T-helper 17 cell (primary cell): ENCODE measurements around the gene NOSIP. TPM values are rescaled to one million over a fixed set of nuclear protein-coding genes. Genes with fewer than 3 reads are reported as not detected.
A peak's percentile ranks its signal among the peaks of the same experiment; 100 is the strongest.

Experiments used
- ATAC-seq: fragments of 150-1000 bp; cut with Tn5 transposase; 2 replicates; pipeline ENCODE4 v1.10.0; 2021; ENCODE audit warnings: mild to moderate bottlenecking, moderate library complexity
- DNase-seq, 3 donors: peaks; one replicate each; pipeline versions ENCODE4 v3.0.0 to v3.0.0-alpha.2; 2020 to 2021
- H3K9me3 ChIP-seq: one replicate; pipeline ENCODE4 v1.7.0; 2013; ENCODE audit warnings: low read length, mild to moderate bottlenecking; ENCODE audit not compliant: control insufficient read depth, poor library complexity, severe bottlenecking
- H3K27ac Mint-ChIP-seq: one replicate; pipeline ENCODE4 v1.8.0; 2022; ENCODE audit warnings: mild to moderate bottlenecking, moderate library complexity, mixed read lengths
- H3K27me3 Mint-ChIP-seq: one replicate; pipeline ENCODE4 v1.8.0; 2022; ENCODE audit warnings: mixed read lengths
- H3K36me3 Mint-ChIP-seq: one replicate; pipeline ENCODE4 v1.8.0; 2022; ENCODE audit warnings: low read depth, mixed read lengths
- H3K4me1 Mint-ChIP-seq: one replicate; pipeline ENCODE4 v1.8.0; 2022; ENCODE audit warnings: mild to moderate bottlenecking, mixed read lengths
- H3K4me3 Mint-ChIP-seq: one replicate; pipeline ENCODE4 v1.8.0; 2022; ENCODE audit warnings: mild to moderate bottlenecking, moderate library complexity, mixed read lengths
- total RNA-seq, 4 donors: library from RNA in 2 of 4; stranded (reverse) in 2 of 4; gene quantifications; one replicate each; pipeline ENCODE4 v1.2.3 and lab custom pipeline; 2022 to 2026

Gene NOSIP
- total RNA-seq, 2 donors from 2014 or later: 161 to 195 TPM

DNA sequence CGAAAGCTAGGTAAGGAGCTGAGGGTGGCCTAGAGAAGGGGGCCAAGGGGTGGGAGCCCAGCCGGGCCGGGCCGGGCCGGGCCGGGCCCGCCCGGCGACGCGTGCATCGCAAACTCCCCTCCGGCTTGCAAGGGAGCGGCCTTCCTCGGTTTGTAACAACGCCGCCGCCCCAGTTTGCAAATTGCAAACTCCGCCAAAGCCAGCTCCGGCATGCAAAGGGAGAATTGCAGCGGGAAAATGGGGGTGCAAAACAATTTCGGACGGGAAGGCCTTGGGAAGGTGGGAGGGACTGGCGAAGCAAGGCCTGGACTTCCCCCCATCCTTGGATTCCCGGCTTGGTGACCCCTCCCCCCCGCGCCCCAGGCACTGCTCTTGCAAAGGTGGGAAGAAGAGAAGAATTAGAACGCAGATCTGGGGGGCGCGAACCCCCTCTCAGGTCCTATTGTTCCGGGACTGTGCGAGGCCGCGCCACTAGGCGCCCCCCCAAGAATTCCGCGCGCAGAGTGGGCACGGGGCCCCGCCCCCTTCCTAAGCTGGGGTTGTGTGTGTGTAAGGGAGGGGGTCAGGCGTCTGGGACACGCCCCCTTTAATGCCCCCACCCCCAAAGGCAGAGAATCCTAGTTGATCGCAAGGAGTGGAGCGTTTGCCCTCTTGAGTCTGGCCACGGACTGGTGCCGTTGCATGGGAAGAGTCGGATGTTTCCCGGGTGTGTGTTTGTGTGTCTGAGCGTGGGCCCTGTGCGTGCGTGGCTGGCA is 11.6 kb upstream of the NOSIP start:
- peak overlapping the region; percentile 93 for H3K27ac Mint-ChIP-seq
- peaks cover 27% of the 10 kb centered on the region for H3K4me1 Mint-ChIP-seq
- no peak for ATAC-seq
- no peaks in the 10 kb centered on the region for H3K27me3 Mint-ChIP-seq
- peaks cover 2% of the 10 kb centered on the region for H3K36me3 Mint-ChIP-seq
- peak overlapping the region; percentile 93 for H3K4me3 Mint-ChIP-seq
- no peaks in the 10 kb centered on the region for H3K9me3 ChIP-seq
- peak in 2 of 3 donors; percentile 39 to 50 for DNase-seq

DNA sequence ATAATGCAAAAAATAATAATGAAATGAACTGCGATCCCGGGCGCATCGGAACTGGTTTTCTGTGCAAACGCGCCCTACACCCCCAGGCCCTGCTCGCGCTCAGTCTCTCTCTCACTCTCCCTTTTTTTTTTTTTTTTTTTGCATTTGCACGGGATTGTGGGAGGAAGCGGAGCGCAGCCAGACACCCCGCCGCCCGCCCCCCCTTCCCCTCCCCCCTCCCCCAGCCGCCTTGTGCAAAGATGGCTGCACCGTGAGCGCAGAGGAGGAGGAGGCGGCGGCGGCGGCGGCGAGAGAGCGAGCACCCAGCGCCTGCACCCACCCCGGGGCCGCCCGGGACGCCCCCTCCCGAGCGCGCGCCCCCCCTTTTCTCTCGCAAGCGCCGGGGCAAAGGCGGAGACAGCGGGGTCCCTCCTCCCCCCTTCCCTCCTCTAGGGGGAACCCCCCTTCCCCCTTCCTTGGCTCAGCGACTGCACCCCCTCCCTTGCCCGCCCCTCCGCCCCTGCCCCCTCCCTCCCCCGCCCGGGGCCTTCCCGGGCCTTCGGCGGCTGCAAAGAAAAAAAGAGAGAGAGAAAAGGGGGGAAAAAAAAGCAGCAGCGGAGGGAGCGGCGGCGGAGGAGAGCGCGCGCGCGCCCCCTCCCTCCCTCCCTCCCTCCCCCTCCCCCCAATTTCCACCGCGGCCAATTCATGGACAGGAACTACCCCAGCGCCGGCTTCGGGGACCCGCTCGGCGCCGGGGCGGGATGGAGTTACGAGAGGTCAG is 10.8 kb upstream of the NOSIP start, which contains the start of gene PRR12:
TSS of gene PRR12 (plus strand) at position 212 of the 760 bp plus-strand sequence. CDS start at position 685, 473 bp downstream.
- H3K27ac Mint-ChIP-seq: peak within 1 kb of the TSS; percentile 93
- peak within 1 kb of the TSS; percentile 93 for H3K4me3 Mint-ChIP-seq
- H3K36me3 Mint-ChIP-seq: peaks cover 2% of the 10 kb centered on the region
- H3K4me1 Mint-ChIP-seq: peaks cover 27% of the 10 kb centered on the region
- DNase-seq: peak; percentile 50 to 81 (median 72)
- peak; percentile 30 for ATAC-seq
- H3K9me3 ChIP-seq: no peaks in the 10 kb centered on the region
- H3K27me3 Mint-ChIP-seq: no peaks in the 10 kb centered on the region

DNA sequence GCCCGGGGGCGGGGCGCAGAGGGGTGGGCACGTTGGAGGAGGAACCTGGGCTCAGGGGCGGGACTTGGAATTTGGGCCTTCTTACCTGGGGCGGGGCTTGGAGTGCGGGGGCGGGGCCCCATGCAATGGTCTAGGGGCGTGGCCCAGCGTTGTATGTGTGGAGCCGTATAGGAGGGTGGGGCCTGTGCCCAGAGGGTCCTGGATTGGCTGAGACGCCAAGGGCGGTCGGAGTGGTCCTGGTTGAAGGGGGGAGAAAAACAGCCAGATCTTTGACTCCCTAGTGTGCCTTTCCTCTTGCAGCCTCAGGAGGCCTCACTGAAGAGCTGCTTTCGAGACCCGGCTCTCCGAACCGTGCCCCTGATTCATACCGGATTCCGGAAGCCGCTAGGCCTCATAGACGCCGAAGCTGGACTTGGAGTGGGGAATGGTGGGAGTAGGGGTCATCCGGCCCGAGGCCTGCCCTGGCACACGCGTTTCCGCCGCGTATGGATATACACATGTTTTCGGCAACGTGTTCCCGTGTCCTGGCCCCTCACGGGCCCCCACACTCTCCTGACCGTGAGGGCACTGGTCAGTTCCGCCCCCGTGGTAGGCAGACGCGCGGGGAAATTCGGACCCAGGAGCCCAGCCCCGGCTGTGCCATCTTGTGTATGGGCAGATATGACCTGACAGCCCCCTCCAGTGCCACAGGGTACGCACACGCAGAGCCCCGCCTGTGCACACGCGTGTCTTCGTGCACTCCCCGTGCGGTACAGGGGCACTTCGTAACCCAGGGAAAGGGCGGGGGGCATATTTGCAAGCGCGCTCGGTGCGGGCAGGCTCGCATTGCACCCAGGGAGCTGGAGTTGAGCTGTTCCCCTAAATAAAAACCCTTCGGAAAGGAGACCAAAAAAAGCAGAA is 10.0 kb upstream of the NOSIP start:
- DNase-seq (peak; percentile 89 to 93 (median 92)), ATAC-seq (peak; percentile 82)
- H3K4me3 Mint-ChIP-seq: peak overlapping the region; percentile 93
- H3K27ac Mint-ChIP-seq: peak overlapping the region; percentile 92
- peaks cover 2% of the 10 kb centered on the region for H3K36me3 Mint-ChIP-seq
- H3K9me3 ChIP-seq: no peaks in the 10 kb centered on the region
- no peaks in the 10 kb centered on the region for H3K27me3 Mint-ChIP-seq
- peaks cover 27% of the 10 kb centered on the region for H3K4me1 Mint-ChIP-seq

DNA sequence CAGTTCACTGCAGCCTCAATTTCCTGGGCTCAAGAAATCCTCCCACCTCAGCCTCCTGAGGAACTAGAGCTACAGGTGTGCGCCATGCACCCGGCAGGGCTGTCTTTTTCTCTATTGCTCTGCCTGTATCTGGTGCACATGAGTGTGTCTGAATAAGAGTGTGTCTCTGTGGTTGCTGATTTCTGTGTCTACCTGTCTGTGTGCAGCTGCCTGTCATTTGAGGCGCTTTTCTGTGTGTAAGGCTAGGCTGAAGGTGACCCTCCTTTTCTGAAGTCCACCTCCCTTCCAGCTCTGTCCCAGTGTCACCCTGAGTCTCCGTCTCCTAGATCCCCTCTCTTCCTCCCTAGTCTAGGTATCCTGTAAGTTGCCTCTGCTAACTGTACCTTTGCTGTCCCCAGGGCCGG is 9.1 kb upstream of the NOSIP start:
- Mint-ChIP-seq H3K27ac (peak overlapping the region; percentile 92), H3K36me3 (peaks cover 2% of the 10 kb centered on the region), H3K4me3 (peak overlapping the region; percentile 93), H3K27me3 (no peaks in the 10 kb centered on the region), H3K4me1 (peaks cover 25% of the 10 kb centered on the region)
- no peak for DNase-seq
- no peaks in the 10 kb centered on the region for H3K9me3 ChIP-seq
- no peak for ATAC-seq

DNA sequence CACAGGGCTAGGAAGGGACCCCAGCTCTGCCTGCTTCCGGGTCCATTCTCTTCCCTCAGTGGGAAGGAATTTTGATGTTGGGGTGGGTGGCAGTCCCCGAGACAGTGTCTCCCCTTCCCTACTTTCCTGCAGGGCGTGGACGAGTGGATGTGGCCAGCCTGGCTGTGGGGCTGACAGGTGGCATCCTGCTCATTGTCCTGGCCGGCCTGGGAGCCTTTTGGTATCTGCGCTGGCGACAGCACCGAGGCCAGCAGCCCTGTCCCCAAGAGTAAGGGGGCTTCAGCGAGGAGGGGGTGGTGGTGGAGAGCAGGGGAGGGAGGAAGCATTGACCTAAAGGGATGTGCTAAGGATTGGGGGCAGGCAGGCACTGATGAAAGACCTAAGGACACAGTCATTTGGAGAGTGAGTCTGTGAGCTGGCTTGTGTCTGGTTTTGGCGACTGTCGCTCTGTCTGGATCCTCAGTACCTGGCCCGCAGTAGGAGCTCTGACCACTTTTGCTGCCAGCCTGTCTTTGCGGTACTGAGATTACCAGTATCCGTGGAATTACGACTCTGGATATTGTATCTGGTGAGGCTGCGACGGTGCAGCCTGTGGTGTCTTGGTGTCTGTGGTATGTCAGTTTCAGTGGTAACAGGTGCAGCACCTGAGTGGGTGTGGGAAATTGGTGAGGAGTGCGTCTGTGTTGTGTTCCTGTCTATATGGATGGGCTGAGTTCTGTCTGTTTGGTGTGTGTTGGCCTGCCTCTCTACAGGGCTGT is 8.2 kb upstream of the NOSIP start:
- Mint-ChIP-seq H3K4me1 (peaks cover 17% of the 10 kb centered on the region), H3K36me3 (peaks cover 2% of the 10 kb centered on the region), H3K4me3 (no peak overlapping the region), H3K27me3 (no peaks in the 10 kb centered on the region), H3K27ac (peak overlapping the region; percentile 37)
- H3K9me3 ChIP-seq: no peaks in the 10 kb centered on the region
- ATAC-seq (peak; percentile 16), DNase-seq (peak in 1 of 3 donors; percentile 28)

DNA sequence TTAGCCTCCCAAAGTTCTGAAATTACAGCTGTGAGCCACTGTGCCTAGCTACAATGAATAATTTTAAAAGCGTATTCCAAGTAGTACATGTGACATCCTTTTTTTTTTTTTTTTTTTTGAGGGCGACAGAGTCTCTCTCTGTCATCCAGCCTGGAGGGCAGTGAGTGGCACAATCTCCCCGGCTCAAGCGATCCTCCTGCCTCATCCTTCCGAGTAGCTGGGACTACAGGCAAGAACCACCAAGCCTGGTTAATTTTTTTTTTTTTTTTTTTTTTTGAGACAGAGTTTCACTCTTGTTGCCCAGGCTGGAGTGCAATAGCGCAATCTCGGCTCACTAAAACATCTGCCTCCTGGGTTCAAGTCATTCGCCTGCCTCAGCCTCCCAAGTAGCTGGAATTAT is 6.9 kb upstream of the NOSIP start:
- ATAC-seq (no peak), DNase-seq (no peak)
- no peak overlapping the region for H3K4me3 Mint-ChIP-seq
- H3K9me3 ChIP-seq: no peaks in the 10 kb centered on the region
- no peak overlapping the region for H3K27ac Mint-ChIP-seq
- H3K4me1 Mint-ChIP-seq: peaks cover 6% of the 10 kb centered on the region
- H3K36me3 Mint-ChIP-seq: no peaks in the 10 kb centered on the region
- H3K27me3 Mint-ChIP-seq: no peaks in the 10 kb centered on the region

DNA sequence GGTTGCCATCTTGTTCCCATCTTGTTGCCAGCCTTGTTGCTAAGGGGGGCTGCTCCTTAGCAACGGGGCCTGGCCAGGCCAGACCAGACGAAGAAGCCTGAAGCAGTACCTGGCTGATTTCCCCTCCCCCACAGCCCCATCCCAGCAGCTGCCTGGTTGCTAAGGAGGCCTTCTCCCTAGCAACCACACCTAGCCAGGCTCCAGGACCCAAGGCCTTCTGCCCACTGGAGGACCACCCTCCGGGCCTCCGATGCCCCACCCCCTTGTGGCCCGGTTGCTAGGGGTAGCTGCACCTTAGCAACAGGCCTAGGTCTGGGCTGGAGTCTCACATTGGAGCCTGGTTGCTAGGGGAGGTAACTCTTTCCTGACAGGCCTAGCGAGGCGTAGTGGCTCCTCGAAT is 4.7 kb upstream of the NOSIP start:
- no peak for DNase-seq
- Mint-ChIP-seq H3K4me1 (peaks cover 11% of the 10 kb centered on the region), H3K27me3 (no peaks in the 10 kb centered on the region), H3K4me3 (no peak overlapping the region), H3K36me3 (peaks cover 2% of the 10 kb centered on the region), H3K27ac (no peak overlapping the region)
- no peaks in the 10 kb centered on the region for H3K9me3 ChIP-seq
- no peak for ATAC-seq

DNA sequence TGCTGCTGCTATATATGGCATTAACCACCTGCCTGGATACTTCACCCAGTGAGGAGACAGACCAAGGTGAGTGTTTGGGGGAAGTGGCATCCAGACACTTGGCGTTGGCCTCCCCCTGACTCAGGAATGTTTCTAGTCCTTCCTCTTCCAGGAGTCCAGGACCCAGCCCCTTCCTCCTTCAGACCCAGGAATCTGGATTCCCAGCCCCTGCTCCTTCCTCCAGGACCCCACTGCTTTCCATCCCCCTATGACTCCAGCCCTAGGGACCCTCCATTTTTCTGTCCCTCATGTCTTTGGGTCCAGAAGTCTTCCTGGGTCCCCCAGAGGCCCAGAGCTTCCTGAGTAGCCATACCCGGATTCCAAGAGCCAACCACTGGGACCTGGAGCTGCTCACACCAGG is 2.9 kb upstream of the NOSIP start:
- H3K4me3 Mint-ChIP-seq: no peak overlapping the region
- DNase-seq: no peak
- peaks cover 2% of the 10 kb centered on the region for H3K36me3 Mint-ChIP-seq
- no peaks in the 10 kb centered on the region for H3K27me3 Mint-ChIP-seq
- no peaks in the 10 kb centered on the region for H3K9me3 ChIP-seq
- H3K4me1 Mint-ChIP-seq: peaks cover 18% of the 10 kb centered on the region
- no peak for ATAC-seq
- no peak overlapping the region for H3K27ac Mint-ChIP-seq

DNA sequence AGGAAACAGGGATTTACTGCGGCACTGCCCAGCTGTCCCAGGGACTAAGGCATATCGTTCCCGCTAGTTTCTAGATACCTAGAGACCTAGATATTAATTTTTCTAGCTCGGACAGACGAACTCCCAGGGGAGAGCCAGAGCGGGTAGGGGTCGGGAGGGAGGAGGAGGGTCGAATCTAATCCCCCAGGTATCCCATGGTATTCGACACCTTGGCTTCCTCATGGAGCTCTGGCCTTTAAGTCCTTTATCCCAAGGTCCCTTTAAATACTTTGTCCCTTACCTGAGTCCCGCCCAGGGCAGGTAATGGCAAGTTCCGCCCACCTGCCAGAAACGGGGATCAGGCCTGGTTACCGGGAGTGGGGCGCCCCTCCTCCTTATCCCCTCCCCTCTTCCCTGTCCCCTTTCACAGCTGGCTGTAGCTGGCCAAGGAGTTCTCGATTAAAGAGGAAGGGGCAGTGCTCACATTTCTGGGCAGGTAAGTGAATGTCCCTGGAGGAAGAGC is 702 bp upstream of the NOSIP start, which contains the start of gene PRRG2:
TSS of gene PRRG2 (plus strand) at position 310 of the 502 bp plus-strand sequence. CDS start 1,904 bp downstream, outside the sequence.
- Mint-ChIP-seq H3K27ac (peak within 1 kb of the TSS; percentile 93), H3K27me3 (no peaks in the 10 kb centered on the region), H3K4me1 (peaks cover 22% of the 10 kb centered on the region), H3K4me3 (peak within 1 kb of the TSS; percentile 99), H3K36me3 (peaks cover 2% of the 10 kb centered on the region)
- no peak for ATAC-seq
- H3K9me3 ChIP-seq: no peaks in the 10 kb centered on the region
- DNase-seq: no peak

DNA sequence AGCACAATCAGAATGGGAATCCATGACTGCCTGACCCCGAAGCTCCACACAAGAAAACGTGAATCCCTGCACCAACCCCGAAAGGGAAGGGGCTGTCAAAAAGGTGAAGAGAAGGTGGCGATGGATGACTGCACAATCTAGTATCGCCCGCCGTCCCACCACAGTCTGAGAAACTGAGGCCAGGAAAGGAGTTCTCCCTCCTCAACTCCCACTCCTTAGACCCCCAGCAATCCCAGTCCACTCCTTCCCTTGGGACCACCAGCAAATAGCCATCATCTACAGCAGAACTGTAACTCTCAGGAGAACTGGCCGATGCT is 451 bp downstream of the NOSIP start:
- DNase-seq (no peak), ATAC-seq (no peak)
- H3K9me3 ChIP-seq: no peaks in the 10 kb centered on the region
- peak overlapping the region; percentile 99 for H3K4me3 Mint-ChIP-seq
- peak overlapping the region; percentile 93 for H3K27ac Mint-ChIP-seq
- H3K36me3 Mint-ChIP-seq: peaks cover 2% of the 10 kb centered on the region
- peaks cover 22% of the 10 kb centered on the region for H3K4me1 Mint-ChIP-seq
- H3K27me3 Mint-ChIP-seq: no peaks in the 10 kb centered on the region

DNA sequence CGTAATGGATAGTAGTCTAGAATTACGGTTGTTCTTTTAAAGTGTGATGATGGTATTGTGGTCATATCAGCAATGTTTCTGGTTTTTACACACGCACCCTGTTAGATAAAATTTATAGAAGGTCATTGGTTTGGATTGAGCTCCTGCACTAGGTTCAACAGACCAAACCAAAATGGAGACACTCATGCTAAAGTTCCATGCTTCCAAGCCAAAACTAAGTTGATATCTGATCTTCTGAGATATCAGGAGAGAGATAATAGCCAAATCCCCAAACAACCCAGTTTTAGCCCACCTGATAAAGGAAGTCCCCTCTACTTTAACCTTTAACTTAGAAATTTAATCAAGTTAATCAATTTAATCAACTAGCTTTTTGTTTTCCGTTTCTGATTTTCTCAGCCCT is 1.2 kb downstream of the NOSIP start:
- no peaks in the 10 kb centered on the region for H3K27me3 Mint-ChIP-seq
- DNase-seq: no peak
- no peak for ATAC-seq

DNA sequence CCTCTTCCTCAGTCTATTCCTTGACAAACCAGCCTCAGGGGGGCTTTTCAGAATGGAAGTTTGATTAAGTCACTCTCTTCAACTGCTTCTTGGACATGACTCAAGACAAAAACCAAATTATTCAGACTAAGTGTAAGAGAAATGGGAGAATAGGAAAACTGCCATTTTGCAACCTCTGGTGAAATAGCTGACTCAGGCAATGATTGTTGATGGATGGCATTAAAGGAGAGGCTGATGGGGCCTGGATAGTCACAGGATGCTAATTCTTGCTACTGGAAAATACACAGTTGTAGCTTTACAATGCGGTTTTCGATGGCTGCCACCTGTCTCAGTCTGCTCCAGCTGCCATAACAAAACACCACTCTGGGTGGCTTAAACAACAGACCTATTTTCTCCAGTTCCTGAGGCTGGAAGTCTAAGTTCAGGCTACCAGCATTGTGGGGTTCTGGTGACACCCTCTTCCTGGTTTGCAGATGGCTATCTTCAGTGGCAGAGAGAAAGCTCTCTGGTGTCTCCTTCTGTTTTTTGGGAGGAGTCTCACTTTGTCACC is 6.1 kb downstream of the NOSIP start:
- H3K9me3 ChIP-seq: no peaks in the 10 kb centered on the region
- no peak for ATAC-seq
- Mint-ChIP-seq H3K27me3 (no peaks in the 10 kb centered on the region), H3K4me1 (peaks cover 29% of the 10 kb centered on the region), H3K4me3 (no peak overlapping the region), H3K36me3 (no peaks in the 10 kb centered on the region), H3K27ac (no peak overlapping the region)
- no peak for DNase-seq

More for the DNA sequence above, 1.2 kb downstream of the NOSIP start:
- H3K36me3 Mint-ChIP-seq: peaks cover 2% of the 10 kb centered on the region
- no peak overlapping the region for H3K27ac Mint-ChIP-seq
- H3K4me1 Mint-ChIP-seq: peaks cover 22% of the 10 kb centered on the region
- peak overlapping the region; percentile 99 for H3K4me3 Mint-ChIP-seq
- H3K9me3 ChIP-seq: no peaks in the 10 kb centered on the region
